HL-60/S4 treated with retinoic acid at 250 ng/mL for 4 days and 3 days (cell line): ENCODE results near the gene TRHDE.
"Not testable (repeated sequence)": the region's sequence is repeated elsewhere in the genome, so short reads cannot be mapped to it uniquely, and the experiment has no call there.

Experiments
- in situ Hi-C: fragments of 300-500 bp; cut with MboI; formaldehyde crosslinking; loops from 2 replicates; pipeline ENCODE4 v1.7.0; 2022; ENCODE audit warnings: low sequenced_read_pairs

The TRHDE gene

DNA sequence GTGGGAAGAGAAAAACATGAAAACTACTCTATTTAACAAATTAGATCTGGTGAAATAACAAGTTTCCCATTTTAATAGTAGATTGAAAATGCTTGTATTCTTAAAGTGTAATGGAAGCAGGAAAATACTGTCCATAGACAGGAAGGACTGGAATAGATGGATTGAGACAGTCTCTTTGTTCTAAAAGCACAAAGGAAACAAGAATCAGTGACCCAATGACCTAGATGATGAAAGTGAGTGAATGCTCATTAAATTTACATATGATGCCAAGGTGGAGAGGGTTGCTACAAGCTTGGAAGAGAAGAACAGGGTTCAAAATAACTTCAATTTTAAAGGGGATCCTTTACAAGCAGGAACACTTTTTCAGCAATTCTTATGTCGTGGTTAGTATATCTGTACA is 233.1 kb downstream of the TRHDE start:
- in situ Hi-C loops: no loop called here

DNA sequence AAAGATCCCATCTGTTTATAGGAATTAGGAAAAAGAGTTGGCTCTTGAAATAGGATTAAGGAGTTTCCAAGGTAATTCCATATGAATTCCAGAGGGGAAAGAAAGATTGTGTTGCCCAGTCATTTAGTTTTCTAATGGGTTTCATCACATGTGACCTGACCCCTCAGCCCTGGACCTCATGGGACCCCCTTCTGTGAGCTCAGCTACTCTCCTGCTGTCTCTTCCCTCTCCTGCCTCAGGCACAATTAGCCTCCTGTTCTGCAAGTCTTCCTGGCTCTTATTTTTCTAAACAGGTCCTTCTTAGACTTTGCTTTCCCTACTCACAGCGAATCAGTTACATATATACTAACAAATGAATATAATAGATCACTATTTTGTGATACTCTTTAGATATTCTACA is 237.7 kb downstream of the TRHDE start:
- in situ Hi-C loops: no loop called here

DNA sequence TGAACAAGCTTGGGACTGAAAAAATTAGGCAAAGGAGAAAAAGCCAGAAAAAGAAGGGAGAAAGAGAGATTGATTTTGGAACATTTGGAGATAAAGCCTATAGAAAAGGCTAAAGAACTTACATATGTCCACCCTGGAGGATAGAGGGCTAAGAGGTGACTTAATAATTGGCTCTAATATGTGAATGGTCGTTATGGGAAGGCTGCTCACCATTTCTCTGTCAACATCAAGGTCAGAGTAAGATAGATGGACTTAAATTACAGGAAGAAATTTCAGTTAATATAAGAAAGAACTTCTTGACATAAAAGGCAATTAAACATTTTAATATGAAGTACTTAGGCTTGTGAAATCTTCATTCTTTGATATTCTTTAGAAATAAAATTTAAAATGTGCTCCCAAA is 238.6 kb downstream of the TRHDE start:
- in situ Hi-C loops: no loop called here

DNA sequence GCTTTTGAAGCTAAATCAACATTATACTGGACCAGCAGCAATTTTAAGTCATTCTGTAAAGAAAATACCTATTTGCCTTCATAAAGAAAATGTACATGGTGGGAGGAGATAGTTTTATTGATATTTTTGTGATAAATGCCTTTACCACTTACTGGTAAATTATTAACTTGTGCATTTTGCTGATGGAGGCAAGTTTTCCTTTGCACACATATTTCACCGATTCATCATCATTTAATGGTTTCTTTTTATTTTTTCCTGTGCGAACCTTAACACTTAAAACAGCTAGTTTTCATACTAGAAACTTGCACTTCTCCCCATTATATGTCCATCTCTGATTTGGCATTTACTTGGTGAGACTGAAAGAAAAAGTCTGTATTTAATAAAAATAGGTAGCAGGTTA is 239.3 kb downstream of the TRHDE start:
- in situ Hi-C loops: no loop called here

DNA sequence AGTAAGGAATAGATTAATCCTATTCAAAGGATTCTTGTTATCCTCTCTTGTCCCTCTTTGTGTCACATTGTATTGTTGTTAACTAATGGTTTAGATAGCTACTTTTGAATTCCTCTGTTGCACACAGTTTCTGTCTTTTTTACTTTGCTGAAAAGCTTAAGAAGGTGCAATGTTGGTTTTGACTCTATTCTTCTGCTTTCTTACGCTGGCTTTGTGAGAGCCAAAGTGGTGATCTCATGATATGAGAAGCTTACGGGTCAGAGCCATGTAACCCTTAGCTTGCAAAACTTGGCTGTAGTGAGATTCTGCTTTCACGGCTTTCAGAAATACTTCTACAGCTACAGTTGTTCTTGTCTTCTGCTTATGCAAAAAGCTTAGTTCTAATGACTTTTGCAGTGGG is 239.7 kb downstream of the TRHDE start:
- in situ Hi-C loops: no loop called here

DNA sequence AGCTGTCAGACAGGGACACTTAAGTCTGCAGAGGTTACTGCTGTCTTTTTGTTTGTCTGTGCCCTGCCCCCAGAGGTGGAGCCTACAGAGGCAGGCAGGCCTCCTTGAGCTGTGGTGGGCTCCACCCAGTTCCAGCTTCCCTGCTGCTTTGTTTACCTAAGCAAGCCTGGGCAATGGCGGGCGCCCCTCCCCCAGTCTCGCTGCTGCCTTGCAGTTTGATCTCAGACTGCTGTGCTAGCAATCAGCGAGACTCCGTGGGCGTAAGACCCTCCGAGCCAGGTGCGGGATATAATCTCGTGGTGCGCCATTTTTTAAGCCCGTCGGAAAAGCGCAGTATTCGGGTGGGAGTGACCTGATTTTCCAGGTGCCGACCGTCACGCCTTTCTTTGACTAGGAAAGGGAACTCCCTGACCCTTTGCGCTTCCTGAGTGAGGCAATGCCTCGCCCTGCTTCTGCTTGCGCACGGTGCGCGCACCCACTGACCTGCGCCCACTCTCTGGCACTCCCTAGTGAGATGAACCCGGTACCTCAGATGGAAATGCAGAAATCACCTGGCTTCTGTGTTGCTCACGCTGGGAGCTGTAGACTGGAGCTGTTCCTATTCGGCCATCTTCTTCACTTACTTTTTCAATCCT is 248.0 kb downstream of the TRHDE start:
- in situ Hi-C loops: not testable (repeated sequence)

DNA sequence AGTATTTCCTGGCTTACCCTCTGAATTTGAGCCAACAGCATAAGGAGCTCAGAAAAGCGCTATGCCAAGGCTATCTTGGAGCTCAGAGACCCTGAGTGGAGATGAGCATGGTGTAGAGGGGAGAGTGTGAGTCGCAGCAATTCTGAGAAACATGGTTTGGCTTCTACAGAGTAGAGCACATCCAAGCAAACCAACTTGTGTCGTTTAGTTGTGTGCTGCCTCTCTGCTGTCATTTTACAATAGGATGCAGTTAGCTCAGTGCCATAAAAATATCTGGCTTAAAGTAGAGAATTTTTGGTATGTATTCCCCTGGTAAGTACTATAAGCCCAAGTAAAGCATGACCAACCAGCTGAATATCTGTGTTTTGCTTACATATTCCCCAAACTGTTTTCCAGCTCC is 249.2 kb downstream of the TRHDE start:
- in situ Hi-C loops: no loop called here

DNA sequence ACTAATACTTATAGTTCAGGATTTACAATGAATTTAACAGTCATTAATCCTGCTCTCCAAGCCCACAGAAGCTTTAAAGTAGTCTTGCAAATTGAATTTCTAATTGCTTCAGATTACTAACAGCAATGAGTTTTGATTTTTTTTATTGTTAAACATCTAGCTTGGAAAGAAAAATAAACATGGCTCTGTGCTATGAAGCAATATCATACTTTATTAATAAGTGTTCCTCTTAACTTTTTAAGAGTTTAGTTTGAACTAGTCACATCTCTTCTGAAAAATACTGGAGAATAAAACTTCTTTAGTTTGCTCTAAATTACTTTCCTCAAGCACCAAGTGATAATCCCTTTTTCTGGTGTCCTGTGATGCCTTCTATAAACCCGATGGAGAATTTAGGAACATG is 250.2 kb downstream of the TRHDE start:
- in situ Hi-C loops: no loop called here

DNA sequence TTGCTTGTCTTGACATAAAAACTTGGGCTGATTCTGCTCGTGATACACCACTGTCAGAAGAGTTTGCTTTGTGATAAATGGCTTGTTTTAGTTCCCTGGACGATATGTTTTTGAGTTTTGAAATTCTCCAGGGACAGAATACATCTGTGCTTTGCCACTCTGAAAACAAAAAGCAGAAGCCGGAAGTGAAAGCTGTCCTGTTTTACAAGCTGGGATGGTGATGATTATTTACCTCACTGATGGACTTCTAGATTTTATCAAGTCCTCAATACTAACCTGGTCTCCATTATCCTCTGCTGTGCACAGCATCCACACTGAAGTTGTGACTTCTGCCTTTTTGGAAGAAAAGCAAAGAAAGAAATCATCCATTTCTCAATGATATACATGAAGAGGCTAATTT is 251.6 kb downstream of the TRHDE start:
- in situ Hi-C loops: no loop called here

DNA sequence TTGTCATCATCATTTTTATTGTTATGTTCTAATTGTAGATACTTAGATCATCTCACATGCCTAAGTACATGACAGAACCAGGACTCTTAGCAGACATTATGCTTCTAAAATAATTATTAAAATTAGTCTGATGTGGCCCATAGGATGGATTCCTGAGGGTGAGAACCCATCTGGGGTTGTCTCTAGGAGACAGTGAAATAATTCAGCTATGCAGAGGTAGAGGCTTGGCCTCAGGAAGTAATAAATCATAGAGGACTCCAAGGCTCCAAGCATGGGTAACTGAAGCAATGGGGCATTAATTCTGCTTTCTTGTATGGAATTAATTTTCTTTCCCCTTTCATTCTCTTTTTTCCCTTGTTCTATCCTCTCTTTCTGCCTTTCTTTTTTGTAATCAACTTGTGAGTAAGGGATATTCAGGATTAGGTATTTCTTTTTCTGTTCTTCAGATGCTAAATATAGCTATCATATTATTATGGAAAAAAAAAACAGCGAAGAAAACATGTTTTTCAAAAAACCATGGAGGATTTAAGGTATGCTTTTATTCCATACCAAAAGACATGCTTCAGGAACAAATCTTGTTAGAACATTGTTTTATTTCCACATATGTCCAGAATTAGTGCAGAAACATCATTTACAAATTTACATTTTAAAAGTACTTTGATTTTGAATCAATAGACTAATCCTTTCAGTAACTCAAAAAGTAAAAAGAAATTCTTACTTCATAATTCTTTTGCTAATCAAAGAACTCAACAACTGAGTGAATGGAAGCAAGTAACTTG is 263.2 kb downstream of the TRHDE start:
- in situ Hi-C loops: no loop called here

DNA sequence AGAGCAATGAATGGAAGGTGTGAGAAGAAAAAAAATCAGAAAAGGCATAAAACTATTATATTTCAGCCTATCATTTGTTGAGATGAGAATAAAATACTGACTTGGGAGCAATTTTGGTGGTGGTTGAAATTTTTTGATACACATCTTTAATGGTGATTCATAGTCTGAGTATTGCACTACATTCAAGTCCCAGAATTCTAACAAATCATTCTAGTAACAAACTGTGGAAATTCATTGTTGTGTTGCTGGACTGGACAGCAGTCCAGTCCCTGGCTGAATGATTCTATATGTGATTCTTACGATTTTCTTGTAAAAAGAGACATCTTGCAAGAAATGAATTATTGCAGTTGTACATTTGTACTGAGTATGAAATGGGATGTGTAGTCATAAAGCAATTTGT is 268.6 kb downstream of the TRHDE start:
- in situ Hi-C loops: no loop called here

DNA sequence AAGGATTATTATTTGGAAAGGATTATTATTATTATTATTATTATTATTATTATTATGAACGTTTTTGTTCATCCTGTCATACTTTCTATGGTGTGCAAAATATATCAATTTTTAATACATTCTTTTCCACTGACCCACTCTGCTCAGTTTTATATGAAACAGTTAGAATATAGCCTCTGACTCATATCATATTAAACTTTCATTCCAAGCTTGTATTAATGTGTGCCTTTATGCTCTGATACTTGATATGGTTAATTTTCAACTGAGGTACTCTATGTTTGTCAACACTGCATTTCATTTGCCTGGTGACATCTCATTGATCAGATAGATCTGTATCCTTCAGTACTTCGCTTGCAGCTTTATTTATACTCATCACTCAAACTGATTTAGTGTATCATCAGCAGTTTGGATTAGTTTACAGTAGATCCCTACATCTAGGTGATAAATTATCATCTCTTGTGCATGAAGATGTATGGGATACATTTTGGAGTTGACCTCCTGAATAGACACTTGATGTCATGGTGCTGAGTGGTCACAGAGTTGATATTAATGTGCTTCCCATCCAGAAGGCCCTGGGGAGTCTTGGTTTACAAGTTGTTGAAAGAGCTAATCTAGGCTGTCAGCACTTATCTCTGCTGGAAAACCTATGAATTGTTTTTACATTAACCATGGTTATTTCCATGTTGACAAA is 271.8 kb downstream of the TRHDE start:
- in situ Hi-C loops: no loop called here

DNA sequence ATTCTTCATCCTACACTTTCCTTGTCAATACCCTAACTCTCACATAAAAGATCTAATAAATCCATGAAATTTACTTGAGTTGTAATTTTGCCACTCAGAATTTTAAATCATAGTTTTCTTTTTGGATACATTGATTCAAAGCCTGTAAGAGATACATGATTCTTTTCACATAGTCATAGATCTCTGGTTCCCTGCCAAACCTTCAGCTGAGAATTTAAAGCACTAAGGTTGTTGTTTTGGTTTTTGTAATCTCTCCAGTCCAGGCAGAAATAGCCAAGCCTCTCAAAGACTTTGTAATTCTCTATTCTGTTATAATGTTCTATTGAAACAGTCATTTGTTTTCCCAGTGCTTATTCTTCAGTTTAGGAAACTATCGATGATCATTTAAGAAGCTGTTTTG is 273.9 kb downstream of the TRHDE start:
- in situ Hi-C loops: no loop called here

DNA sequence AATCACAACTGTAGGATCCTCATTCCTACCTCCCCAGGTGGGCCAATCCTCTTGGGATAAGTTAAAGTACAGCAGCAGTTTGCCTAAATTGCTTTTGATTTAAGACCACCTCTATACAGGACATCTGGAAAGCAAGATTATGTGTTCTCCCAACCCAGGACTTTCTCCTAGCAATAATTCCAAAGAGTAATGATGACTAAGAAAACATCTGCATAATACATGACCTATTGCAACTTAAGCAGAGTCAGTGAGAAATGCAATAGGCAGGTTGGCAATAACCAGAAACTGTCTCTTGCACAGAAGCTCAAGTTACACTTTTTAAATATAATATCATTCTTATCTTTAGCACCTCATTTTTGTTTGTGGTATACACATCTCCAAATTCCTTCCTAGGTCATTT is 275.4 kb downstream of the TRHDE start:
- in situ Hi-C loops: no loop called here

DNA sequence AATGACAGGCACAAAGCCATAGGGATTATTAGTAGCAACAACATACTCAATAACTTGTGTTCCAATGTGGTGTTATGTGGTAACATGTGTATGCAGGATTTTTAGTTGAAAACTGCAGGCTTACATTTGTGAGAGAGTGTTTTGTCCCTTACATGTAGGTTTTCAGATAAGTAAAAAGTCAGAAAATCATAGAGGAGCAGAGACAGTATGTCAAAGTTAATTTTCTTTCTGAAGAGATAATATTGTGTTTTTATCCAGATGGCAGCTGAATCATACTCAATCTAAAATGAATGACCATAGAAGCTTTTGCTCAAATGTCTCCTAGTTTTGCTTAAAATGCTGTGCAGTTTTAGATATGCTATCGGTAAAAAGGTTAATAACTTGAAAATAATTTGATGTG is 277.0 kb downstream of the TRHDE start:
- in situ Hi-C loops: no loop called here

DNA sequence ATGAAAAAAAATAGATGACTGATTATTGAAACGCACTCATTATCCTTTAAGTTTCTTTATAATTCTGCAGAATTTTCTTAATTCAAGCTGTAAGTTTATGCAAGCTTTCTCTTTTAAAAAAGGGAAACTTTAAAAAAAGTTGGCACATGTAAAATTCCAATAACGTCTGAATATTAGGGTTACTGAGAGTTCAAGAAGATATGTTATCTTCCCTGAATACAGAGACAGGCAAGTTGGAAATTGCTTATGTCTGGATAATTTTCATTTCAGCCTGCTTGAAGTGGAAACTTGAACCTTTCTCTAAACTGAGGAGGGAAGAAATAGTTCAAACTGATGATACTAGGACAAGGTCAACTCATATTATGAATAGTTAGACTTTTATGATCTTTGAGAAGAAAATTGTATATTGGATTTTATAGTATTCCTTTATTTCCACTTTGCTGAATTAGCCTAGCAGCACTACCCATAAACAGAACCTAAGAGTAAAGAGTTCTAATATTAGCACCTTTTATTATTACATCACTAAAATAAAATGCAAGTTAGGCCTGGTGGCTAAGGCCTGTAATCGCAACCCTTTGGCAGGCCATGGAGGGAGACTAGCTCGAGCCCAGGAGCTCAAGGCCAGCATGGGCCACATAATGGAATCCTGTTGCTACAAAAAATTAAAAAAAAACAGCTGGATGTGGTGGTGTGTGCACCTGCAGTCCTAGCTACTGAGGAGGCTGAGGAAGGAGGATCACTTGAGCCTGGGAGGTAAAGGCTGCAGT is 288.0 kb downstream of the TRHDE start:
- in situ Hi-C loops: no loop called here

DNA sequence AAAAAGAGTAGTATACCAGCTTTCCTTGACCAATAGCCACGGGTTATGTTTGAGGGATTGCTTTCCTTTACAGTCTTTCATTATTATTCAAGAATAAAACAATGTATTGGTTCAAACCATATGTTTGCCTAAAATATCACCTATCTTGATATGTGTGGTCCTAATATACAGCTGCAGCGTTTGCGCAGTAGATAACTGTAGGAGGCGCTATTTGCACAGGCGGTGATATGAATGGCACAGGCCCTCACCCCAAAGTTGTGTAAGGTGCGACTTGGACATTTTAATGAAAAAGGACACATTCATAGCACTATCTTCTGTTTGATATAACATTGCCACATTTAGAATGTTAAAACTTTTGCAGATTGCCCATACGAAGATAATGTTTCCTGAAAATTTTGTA is 298.4 kb downstream of the TRHDE start:
- in situ Hi-C loops: no loop called here

DNA sequence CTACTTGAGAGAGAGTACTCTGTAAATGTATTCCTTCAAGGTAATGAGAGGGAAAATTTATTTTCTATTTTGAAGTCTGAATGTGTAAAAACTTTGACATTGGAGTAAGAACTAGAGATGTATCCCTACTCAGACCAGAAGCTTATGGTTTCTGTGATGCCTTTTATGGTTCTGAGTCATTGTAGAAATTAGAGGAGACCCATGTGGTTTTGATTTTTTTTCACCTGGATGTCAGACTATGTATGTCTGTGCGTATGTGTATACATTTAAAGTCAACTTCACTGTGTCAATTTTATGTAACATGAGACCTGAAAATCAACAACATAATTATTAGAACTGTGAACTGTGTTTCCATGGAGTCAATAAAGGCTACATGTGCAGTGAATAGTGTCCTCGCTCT is 302.0 kb downstream of the TRHDE start:
- in situ Hi-C loops: no loop called here

DNA sequence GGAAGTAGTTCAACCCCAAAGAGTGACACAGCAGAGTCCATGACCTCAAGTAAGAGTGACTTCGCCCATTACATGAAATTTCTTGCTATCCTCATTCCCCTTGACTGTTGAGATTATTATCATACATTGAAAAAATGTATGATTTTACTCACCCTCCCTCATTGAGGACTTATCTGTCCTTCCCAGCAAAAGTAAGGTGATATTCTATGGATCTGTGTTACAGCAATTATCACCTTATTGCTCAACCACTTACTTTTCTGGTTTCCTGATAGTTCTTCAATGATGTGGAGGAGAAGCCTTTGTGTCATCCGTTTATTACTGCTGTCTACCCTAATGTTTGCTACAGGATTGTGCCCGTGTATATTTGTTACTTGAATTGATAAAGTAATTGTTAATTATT is 306.2 kb downstream of the TRHDE start:
- in situ Hi-C loops: no loop called here

DNA sequence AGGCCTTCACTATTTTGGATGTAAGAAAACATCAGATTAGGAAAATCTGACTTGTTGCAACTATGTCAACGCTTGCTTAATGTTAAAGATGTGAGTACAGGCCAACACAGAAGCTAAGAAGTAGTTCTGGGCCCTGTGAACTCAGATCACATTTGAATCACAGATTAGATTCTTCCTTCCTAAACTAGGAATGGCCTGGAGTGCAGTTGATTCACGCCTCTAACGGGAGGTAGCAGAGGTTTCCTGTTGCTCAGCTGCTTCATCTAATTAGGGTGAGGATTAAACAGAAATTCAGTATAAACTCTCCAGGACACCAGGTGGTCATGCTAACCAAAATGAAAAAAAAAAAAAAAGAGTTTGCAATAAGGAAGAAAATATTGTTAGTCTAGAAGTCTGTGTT is 314.3 kb downstream of the TRHDE start:
- in situ Hi-C loops: no loop called here

DNA sequence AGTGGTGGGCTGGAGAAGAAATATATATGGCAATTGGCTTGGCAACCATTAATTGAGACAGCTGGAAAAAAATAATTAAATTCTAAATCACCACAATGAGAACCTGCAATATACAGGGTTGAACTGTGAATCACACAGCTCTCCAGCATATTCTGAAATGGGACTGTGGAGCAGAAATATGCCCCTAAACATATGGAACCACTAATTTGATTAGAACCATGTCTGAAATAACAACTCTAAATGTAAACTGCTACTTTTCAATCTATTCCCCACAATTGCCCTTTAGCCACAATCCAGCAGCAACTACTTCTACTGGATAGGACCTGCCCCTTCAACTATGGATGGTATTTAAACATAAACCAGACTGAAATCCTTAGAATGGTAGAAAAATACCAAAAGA is 330.4 kb downstream of the TRHDE start:
- in situ Hi-C loops: no loop called here

DNA sequence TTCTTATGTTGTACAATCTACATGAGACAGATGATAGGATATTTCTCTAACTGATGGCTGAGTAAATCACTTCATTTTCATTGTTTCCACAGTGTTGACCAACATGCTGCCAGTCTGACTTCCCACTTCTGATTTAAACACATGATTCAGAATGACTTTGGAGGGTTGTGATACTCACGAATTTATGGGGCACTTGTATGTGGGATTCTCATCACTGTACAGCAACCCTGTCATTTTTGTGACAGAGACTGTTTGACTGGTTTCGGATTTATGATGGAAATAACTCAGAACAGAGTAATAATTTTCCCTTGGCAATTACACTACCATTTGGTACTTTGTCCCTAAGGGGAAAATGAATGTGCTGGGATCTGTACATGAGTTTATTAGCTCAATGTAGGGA is 333.8 kb downstream of the TRHDE start:
- in situ Hi-C loops: no loop called here
